Activated T-cell treated with anti-CD3 and anti-CD28 coated beads for 48 hours (primary cell): ENCODE measurements around the gene TEX47.

ENCODE experiments used
- DNase-seq: peaks from one replicate; pipeline ENCODE4 v3.0.0-alpha.2; 2020; ENCODE audit warnings: low read depth

TEX47 gene

GRCh38 chr7:88795553-88795952 lies at the start of gene TEX47:
Gene TEX47, minus strand, starts transcription at chr7:88795737. Its CDS starts 795 bp downstream, at chr7:88794942.
- no peak for DNase-seq

- DNase-seq = no peak
Measured at GRCh38 chr7:88845091-88845490, 49.6 kb upstream of the TEX47 start.

- no peak for DNase-seq
Measured at GRCh38 chr7:88842201-88842600, 46.7 kb upstream of the TEX47 start.

- DNase-seq = no peak
Measured at GRCh38 chr7:88835147-88835728, 39.7 kb upstream of the TEX47 start.

GRCh38 chr7:88826222-88826621 lies 30.7 kb upstream of the TEX47 start:
- no peak for DNase-seq

GRCh38 chr7:88818552-88818951 lies 23.0 kb upstream of the TEX47 start:
- no peak for DNase-seq

- no peak for DNase-seq
Measured at GRCh38 chr7:88806280-88807037, 10.9 kb upstream of the TEX47 start.

GRCh38 chr7:88801046-88801445 lies 5.5 kb upstream of the TEX47 start:
- DNase-seq = no peak

- no peak for DNase-seq
Measured at GRCh38 chr7:88792361-88792760, 3.2 kb downstream of the TEX47 start.

- DNase-seq = no peak
Measured at GRCh38 chr7:88791891-88792290, 3.6 kb downstream of the TEX47 start.

- DNase-seq = no peak
Measured at GRCh38 chr7:88789480-88790064, 6.0 kb downstream of the TEX47 start.

GRCh38 chr7:88787777-88788176 lies 7.8 kb downstream of the TEX47 start:
- no peak for DNase-seq

- no peak for DNase-seq
Measured at GRCh38 chr7:88775838-88776237, 19.7 kb downstream of the TEX47 start.

GRCh38 chr7:88772776-88773175 lies 22.8 kb downstream of the TEX47 start:
- no peak for DNase-seq

GRCh38 chr7:88771417-88771816 lies 24.1 kb downstream of the TEX47 start:
- DNase-seq = no peak

- DNase-seq = no peak
Measured at GRCh38 chr7:88761779-88762178, 33.8 kb downstream of the TEX47 start.

GRCh38 chr7:88760136-88760515 lies 35.4 kb downstream of the TEX47 start:
- DNase-seq = no peak

- no peak for DNase-seq
Measured at GRCh38 chr7:88759230-88760135, 36.1 kb downstream of the TEX47 start, which contains the start of gene ZNF804B. Gene ZNF804B, plus strand, starts transcription at chr7:88759700. Its CDS starts 277 bp downstream, at chr7:88759977.

GRCh38 chr7:88758381-88759229 lies 36.9 kb downstream of the TEX47 start:
- DNase-seq = no peak

- no peak for DNase-seq
Measured at GRCh38 chr7:88757371-88757770, 38.2 kb downstream of the TEX47 start.

- no peak for DNase-seq
Measured at GRCh38 chr7:88756802-88757201, 38.7 kb downstream of the TEX47 start.
